ENCODE measurements around the gene UBA52. TPM values are rescaled to one million over a fixed set of nuclear protein-coding genes. Genes with fewer than 3 reads are reported as not detected.

UBA52 gene
- total and polyA plus RNA-seq, 2 of the 8 experiments (the other 6 are each of a cell fraction or from before 2014, with no cell fraction given) = 1,340 to 5,409 TPM

DNA sequence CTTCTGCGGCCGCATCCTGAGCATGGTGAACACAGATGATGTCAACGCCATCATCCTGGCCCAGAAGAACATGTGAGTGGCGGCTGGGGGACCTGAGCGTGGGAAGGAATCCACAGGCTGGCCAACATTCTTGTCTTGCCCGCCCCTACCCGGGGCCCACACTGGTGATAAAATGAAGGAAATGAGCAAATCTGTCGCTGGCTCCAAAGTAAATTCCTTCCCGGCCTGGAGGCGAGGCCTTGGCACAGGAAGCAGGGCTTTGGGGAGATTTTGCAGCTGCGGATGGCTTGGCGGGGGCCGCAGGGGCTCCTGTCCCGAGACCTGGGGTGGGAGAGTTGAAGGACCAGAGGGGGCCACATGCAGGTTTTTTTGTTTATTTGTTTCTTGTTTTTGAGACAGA is 9.6 kb upstream of the UBA52 start:
- Histone ChIP-seq H3K4me3 (ENCODE audit: extremely low read depth in 1 of 4, insufficient read depth in 2 of 4, low read depth in 3 of 4, low read length in 4 of 4) (no peak overlapping the region), H4K91ac (replicated peaks; ENCODE audit: insufficient read length, low read length) (no peak overlapping the region), H3K4me2 (ENCODE audit: insufficient read depth in 1 of 2, low read depth in 2 of 2, low read length in 2 of 2) (no peak overlapping the region), H4K8ac (ENCODE audit: extremely low read depth, insufficient read depth, low read length) (no peak overlapping the region), H3K36me3 (ENCODE audit: control insufficient read depth in 2 of 4, insufficient read depth in 4 of 4, low read length in 3 of 4) (peaks cover 5 to 33% (median 19%) of the 10 kb centered on the region in 4 experiments; a peak in 6 of 8 replicates), H4K5ac (ENCODE audit: insufficient read length, low read depth, low read length) (no peak overlapping the region), H4K20me1 (replicated peaks in 1 of 2; ENCODE audit: control insufficient read depth in 1 of 2, insufficient read depth in 2 of 2, low read length in 2 of 2) (peaks cover 0 to 10% of the 10 kb centered on the region in 2 experiments), H3K56ac (replicated peaks; ENCODE audit: insufficient read length, low read depth, low read length) (no peak overlapping the region), H3K79me1 (ENCODE audit: low read depth, low read length) (peaks cover 4% of the 10 kb centered on the region), H3K79me2 (ENCODE audit: control insufficient read depth in 1 of 2, insufficient read depth in 2 of 2, low read length in 2 of 2) (peaks cover 0 to 23% of the 10 kb centered on the region in 2 experiments; a peak in 3 of 4 replicates), H2BK15ac (ENCODE audit: low read length) (no peak overlapping the region), H3K23ac (ENCODE audit: insufficient read length) (no peak overlapping the region), H3K4me1 (replicated peaks in 1 of 4; ENCODE audit: control insufficient read depth in 3 of 4, insufficient read depth in 4 of 4, low read length in 3 of 4) (no peaks in the 10 kb centered on the region; a peak in 1 of 7 replicates), H3K27ac (ENCODE audit: low read depth, low read length) (no peak overlapping the region; the same call in 1 of the 2 replicates), H3K27me3 (replicated peaks in 1 of 4; ENCODE audit: control insufficient read depth in 3 of 4, extremely low read depth in 1 of 4, insufficient read depth in 3 of 4, low read length in 3 of 4) (no peaks in the 10 kb centered on the region), H2BK12ac (ENCODE audit: low read depth, low read length) (no peak overlapping the region), H2BK5ac (ENCODE audit: low read depth, low read length) (no peak overlapping the region), H3K14ac (ENCODE audit: insufficient read length) (no peak overlapping the region), H2BK20ac (ENCODE audit: low read length) (no peak overlapping the region), H3K4ac (replicated peaks; ENCODE audit: insufficient read length, low read depth, low read length) (no peak overlapping the region), H3K9me3 (ENCODE audit: insufficient read depth in 2 of 2, low read depth in 1 of 2, low read length in 1 of 2) (no peaks in the 10 kb centered on the region), H3K23me2 (ENCODE audit: low read depth, low read length) (no peaks in the 10 kb centered on the region; the same call in 1 of the 2 replicates), H2AFZ (ENCODE audit: low read length) (no peak overlapping the region), H3K9ac (replicated peaks in 1 of 4; ENCODE audit: extremely low read depth in 1 of 4, low read depth in 3 of 4, low read length in 3 of 4) (no peak overlapping the region), H3K18ac (ENCODE audit: extremely low read depth, low read length) (no peak overlapping the region), H2BK120ac (replicated peaks; ENCODE audit: low read depth, low read length) (no peak overlapping the region), H2AK5ac (ENCODE audit: low read depth, low read length) (no peak overlapping the region)
- 96% methylated on average over 14 of the region's 14 CpGs; no CpG with 5 or more reads in 1 of the 2 experiments for WGBS, 2 experiments (ENCODE audit: extremely low coverage in 1 of 2, insufficient coverage in 1 of 2, insufficient read length in 1 of 2, insufficient replicate concordance in 2 of 2, low coverage in 1 of 2, low lambda C conversion rate in 2 of 2, missing lambda C conversion rate in 1 of 2)
- no peak for TF ChIP-seq SP1 (IDR thresholded peaks at IDR 0.05; ENCODE audit: low read depth, low read length)
- TF ChIP-seq, protein P1, sequence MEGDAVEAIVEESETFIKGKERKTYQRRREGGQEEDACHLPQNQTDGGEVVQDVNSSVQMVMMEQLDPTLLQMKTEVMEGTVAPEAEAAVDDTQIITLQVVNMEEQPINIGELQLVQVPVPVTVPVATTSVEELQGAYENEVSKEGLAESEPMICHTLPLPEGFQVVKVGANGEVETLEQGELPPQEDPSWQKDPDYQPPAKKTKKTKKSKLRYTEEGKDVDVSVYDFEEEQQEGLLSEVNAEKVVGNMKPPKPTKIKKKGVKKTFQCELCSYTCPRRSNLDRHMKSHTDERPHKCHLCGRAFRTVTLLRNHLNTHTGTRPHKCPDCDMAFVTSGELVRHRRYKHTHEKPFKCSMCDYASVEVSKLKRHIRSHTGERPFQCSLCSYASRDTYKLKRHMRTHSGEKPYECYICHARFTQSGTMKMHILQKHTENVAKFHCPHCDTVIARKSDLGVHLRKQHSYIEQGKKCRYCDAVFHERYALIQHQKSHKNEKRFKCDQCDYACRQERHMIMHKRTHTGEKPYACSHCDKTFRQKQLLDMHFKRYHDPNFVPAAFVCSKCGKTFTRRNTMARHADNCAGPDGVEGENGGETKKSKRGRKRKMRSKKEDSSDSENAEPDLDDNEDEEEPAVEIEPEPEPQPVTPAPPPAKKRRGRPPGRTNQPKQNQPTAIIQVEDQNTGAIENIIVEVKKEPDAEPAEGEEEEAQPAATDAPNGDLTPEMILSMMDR (IDR thresholded peaks at IDR 0.05; ENCODE audit: control extremely low read depth in 1 of 3, insufficient read depth in 1 of 3, low read depth in 1 of 3, low read length in 3 of 3) = no peak
- no peak for TF ChIP-seq FOSL1 (IDR thresholded peaks at IDR 0.05; ENCODE audit: insufficient read depth, low read depth, low read length)
- TF ChIP-seq TCF12 (IDR thresholded peaks at IDR 0.05; ENCODE audit: low read depth, low read length) = no peak
- TF ChIP-seq MAFK (IDR thresholded peaks at IDR 0.05; ENCODE audit: low read depth, low read length) = no peak
- no peak for TF ChIP-seq SRF (IDR thresholded peaks at IDR 0.05; ENCODE audit: low read depth, low read length)
- TF ChIP-seq, protein P2, sequence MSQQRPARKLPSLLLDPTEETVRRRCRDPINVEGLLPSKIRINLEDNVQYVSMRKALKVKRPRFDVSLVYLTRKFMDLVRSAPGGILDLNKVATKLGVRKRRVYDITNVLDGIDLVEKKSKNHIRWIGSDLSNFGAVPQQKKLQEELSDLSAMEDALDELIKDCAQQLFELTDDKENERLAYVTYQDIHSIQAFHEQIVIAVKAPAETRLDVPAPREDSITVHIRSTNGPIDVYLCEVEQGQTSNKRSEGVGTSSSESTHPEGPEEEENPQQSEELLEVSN (IDR thresholded peaks at IDR 0.05) = no peak
- TF ChIP-seq GTF2F1 (IDR thresholded peaks at IDR 0.05; ENCODE audit: borderline replicate concordance, low read depth, low read length) = no peak
- no peak for TF ChIP-seq POU5F1 (IDR thresholded peaks at IDR 0.05; ENCODE audit: low read depth, low read length)
- no peak for TF ChIP-seq ZNF274 (IDR thresholded peaks at IDR 0.05; ENCODE audit: borderline replicate concordance, extremely low read depth, low read length)
- FAIRE-seq (no peak), DNase-seq (ENCODE audit: low read depth in 1 of 2, low spot score in 2 of 2) (no peak)
- CTCF ChIA-PET (ENCODE audit: partially characterized antibody) = interaction anchor here (0.9 to 2.4 kb wide), 3 partner anchors 15 to 93 kb away, joined by 3 to 4 read pairs (median 3); no protein-coding TSS in a partner anchor
- POLR2A ChIA-PET (ENCODE audit: partially characterized antibody) = interaction anchor here (0.8 to 3.4 kb wide), 2 partner anchors 10 to 27 kb away, joined by 3 to 11 read pairs; partner anchors contain the start of genes REX1BD and UBA52
